AG09309 (cell line): ENCODE data around the gene ARNT2.

Experiments
- DNase-seq: peaks from one replicate; pipeline ENCODE4 v3.0.0-alpha.2; 2010; ENCODE audit warnings: low read depth
- H3K4me3 ChIP-seq: 2 replicates; pipeline ENCODE4 v1.5.1; 2011; ENCODE audit warnings: mild to moderate bottlenecking, low read depth, low read length, moderate library complexity; ENCODE audit not compliant: control insufficient read depth
- TF ChIP-seq, protein P1 (sequence below): IDR thresholded peaks from 2 replicates; pipeline ENCODE4 v1.5.1; 2011; ENCODE audit warnings: mild to moderate bottlenecking, low read depth, low read length, inconsistent platforms; ENCODE audit not compliant: insufficient read depth, control insufficient read depth; ENCODE audit errors: missing control alignments

Gene ARNT2

DNA sequence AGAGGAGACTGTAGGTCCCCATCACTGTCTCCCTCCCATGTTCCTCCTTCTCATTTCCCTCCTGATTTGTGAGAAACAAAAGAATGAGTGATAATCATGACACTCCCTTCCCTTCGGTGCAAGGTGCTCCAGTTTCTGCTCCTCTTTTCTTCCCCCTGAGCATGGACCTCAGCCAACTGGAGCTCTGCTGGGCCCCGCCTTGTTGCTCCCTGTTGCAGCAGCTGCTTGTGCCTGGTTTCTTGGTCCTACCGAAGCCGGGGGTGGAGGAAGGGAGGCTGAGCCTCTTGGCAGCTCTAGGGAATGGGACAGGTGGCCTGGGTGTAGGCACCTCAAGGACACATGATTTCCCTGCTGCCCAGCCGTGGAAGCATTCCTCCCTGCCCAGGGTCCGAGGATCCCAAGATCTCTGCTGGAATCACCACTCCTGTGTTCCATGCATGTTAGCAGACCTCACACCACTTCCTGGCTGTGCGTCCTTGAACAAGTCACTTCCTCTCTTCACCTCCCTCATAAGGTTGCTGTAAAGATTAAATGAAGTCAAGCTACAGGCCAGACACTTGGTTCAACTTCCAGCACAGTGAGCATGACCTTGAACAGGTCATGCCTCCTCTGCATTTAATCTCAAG is 159.3 kb downstream of the ARNT2 start:
- no peak for DNase-seq
- no peak overlapping the region for H3K4me3 ChIP-seq
- TF ChIP-seq, protein P1, sequence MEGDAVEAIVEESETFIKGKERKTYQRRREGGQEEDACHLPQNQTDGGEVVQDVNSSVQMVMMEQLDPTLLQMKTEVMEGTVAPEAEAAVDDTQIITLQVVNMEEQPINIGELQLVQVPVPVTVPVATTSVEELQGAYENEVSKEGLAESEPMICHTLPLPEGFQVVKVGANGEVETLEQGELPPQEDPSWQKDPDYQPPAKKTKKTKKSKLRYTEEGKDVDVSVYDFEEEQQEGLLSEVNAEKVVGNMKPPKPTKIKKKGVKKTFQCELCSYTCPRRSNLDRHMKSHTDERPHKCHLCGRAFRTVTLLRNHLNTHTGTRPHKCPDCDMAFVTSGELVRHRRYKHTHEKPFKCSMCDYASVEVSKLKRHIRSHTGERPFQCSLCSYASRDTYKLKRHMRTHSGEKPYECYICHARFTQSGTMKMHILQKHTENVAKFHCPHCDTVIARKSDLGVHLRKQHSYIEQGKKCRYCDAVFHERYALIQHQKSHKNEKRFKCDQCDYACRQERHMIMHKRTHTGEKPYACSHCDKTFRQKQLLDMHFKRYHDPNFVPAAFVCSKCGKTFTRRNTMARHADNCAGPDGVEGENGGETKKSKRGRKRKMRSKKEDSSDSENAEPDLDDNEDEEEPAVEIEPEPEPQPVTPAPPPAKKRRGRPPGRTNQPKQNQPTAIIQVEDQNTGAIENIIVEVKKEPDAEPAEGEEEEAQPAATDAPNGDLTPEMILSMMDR: no peak

- H3K4me3 ChIP-seq: no peak overlapping the region
- TF ChIP-seq, protein P1: no peak
- no peak for DNase-seq
Observed at GRCh38 chr15:80564056-80564455, 159.9 kb downstream of the ARNT2 start.

GRCh38 chr15:80565398-80565797 is 161.2 kb downstream of the ARNT2 start:
- TF ChIP-seq, protein P1: no peak
- no peak overlapping the region for H3K4me3 ChIP-seq
- DNase-seq: no peak

DNA sequence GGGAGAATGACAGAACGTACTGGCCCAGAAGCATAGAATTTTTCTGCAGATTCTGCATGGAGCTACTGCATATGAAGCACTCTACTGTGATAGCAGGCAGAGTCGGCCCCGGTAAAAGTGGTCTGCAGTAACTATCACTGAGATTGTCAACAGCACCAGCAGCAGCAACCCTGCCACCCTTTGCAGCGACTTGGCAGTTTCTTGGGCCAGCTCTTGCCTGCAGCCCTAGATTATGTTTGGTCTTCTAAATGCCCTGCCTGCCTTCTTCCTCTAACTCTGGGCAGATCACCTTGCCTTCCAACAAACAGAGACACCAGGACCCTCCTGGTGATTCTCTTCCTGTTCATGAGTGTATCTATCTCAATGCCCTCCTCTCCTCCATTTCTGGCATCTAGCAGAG is 161.8 kb downstream of the ARNT2 start:
- no peak for DNase-seq
- no peak overlapping the region for H3K4me3 ChIP-seq
- TF ChIP-seq, protein P1: no peak

GRCh38 chr15:80567721-80568157 is 163.6 kb downstream of the ARNT2 start:
- DNase-seq: peak; percentile 81
- no peak overlapping the region for H3K4me3 ChIP-seq
- TF ChIP-seq, protein P1: peak; percentile 86

- no peak overlapping the region for H3K4me3 ChIP-seq
- TF ChIP-seq, protein P1: no peak
- DNase-seq: no peak
Observed at GRCh38 chr15:80568298-80568697, 164.1 kb downstream of the ARNT2 start.

- TF ChIP-seq, protein P1: no peak
- DNase-seq: no peak
- no peak overlapping the region for H3K4me3 ChIP-seq
Observed at GRCh38 chr15:80568876-80569605, 164.9 kb downstream of the ARNT2 start.
